GM23338 (cell line): Measurements from ENCODE around the gene APOL2.
"Not testable (repeated sequence)": the region's sequence is repeated elsewhere in the genome, so short reads cannot be mapped to it uniquely, and the experiment has no call there.

ENCODE experiments used
- JUNB ChIP-seq: IDR thresholded peaks from one replicate; pipeline ENCODE4 v1.6.1; 2016; ENCODE audit warnings: antibody characterized with exemption; ENCODE audit not compliant: unreplicated experiment
- POLR2AphosphoS5 ChIP-seq: IDR thresholded peaks from 2 replicates; pipeline ENCODE4 v1.6.1; 2016; ENCODE audit warnings: antibody characterized with exemption, low read depth
- TF ChIP-seq, protein P1 (sequence below), 2 experiments: fragments of 200-600 bp in 1 of 2; sonication (generic) in 1 of 2; conservative IDR thresholded peaks; 2 replicates each; pipeline versions ENCODE4 v1.5.1 to v1.6.1; 2016 to 2017; ENCODE audit warnings: antibody characterized with exemption in 2 of 2, low read depth in 2 of 2, mild to moderate bottlenecking in 2 of 2, moderate library complexity in 1 of 2
- TF ChIP-seq, protein P2 (sequence below): IDR thresholded peaks from 2 replicates; pipeline ENCODE4 v1.6.1; 2016; ENCODE audit warnings: antibody characterized with exemption

DNA sequence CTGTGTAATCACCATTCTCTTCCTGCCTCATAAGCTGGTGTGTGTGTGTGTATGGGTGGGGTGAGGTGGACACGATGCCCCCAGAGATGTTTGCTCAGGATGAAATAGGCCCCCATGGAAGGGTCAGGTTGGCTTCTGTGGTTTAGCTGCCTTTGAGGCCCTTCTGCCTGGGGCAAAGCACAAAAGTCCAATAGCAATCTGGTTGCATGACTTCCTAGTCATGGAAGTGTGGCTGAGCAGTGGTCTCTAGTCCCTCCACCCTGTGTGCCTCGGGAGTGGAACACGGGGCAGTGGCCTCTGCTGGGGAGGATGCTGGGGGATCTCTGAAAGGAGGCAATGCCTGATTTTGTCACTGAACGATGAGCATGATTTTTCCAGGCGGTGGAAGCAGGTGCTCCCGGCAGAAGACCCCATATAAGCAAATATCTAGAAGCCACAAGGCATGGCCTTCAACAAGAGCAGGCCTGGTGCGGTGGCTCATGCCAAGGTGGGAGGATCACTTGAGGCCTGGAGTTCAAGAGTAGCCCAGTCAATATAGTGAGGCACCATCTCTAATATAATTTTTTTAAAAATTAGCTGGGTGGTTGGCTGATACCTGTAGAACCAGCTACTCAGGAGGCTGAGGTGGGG lies 12.8 kb upstream of the APOL2 start:
- TF ChIP-seq POLR2AphosphoS5, JUNB: not testable (repeated sequence)
- TF ChIP-seq, protein P1, sequence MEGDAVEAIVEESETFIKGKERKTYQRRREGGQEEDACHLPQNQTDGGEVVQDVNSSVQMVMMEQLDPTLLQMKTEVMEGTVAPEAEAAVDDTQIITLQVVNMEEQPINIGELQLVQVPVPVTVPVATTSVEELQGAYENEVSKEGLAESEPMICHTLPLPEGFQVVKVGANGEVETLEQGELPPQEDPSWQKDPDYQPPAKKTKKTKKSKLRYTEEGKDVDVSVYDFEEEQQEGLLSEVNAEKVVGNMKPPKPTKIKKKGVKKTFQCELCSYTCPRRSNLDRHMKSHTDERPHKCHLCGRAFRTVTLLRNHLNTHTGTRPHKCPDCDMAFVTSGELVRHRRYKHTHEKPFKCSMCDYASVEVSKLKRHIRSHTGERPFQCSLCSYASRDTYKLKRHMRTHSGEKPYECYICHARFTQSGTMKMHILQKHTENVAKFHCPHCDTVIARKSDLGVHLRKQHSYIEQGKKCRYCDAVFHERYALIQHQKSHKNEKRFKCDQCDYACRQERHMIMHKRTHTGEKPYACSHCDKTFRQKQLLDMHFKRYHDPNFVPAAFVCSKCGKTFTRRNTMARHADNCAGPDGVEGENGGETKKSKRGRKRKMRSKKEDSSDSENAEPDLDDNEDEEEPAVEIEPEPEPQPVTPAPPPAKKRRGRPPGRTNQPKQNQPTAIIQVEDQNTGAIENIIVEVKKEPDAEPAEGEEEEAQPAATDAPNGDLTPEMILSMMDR (conservative IDR thresholded peaks at IDR 0.05; ENCODE audit: low read depth in 2 of 2), result not testable (repeated sequence)
- TF ChIP-seq, protein P2, sequence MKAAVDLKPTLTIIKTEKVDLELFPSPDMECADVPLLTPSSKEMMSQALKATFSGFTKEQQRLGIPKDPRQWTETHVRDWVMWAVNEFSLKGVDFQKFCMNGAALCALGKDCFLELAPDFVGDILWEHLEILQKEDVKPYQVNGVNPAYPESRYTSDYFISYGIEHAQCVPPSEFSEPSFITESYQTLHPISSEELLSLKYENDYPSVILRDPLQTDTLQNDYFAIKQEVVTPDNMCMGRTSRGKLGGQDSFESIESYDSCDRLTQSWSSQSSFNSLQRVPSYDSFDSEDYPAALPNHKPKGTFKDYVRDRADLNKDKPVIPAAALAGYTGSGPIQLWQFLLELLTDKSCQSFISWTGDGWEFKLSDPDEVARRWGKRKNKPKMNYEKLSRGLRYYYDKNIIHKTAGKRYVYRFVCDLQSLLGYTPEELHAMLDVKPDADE, result not testable (repeated sequence)
